Epithelial cell of esophagus (primary cell): ENCODE results near the gene CXCR6.

Experiments
- DNase-seq: peaks from one replicate; pipeline ENCODE4 v3.0.0; 2010; ENCODE audit warnings: low read depth
- H3K4me3 ChIP-seq: 2 replicates; pipeline ENCODE4 v1.5.1; 2011; ENCODE audit warnings: mild to moderate bottlenecking, low read length, control low read depth
- TF ChIP-seq, protein P1 (sequence below): IDR thresholded peaks from 2 replicates; pipeline ENCODE4 v1.5.1; 2011; ENCODE audit warnings: low read depth, mild to moderate bottlenecking, low read length, control low read depth, inconsistent platforms; ENCODE audit not compliant: insufficient read depth; ENCODE audit errors: missing control alignments

CXCR6 gene

DNA sequence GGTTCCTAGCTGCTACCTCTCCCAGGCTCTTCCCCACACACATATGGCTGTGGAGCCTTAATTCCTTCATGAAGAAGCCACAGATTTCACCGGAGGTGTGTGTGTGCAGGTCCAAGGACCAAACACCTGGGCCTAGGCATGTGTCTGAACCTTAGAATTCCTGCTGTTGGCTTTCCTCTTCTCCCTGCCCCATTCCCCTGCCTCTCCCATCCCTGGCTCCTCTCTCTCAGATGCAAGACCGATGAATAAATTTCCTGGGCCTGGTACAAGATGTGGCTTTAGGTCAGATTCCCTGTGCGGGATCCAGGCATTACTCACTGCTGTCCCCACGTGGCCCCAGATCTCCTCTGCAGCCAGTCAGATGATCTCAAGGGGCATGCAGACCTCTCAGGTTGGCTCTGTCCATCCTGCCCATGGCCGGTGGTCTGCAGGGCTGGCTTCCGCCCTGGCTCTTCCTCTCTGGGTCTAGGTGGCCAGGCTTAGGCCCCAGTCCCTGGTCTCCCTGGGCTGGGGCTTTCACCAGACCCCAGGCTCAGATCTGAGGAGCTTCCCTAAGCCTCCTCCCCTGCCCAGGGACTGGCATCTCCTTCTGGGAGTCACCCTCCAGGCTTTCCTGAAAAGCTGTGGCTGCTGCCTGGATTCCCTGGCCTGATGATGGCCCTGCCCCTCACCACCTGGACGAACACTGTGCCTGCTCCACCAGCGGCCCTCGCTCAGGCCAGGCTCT is 36.4 kb upstream of the CXCR6 start:
- TF ChIP-seq, protein P1, sequence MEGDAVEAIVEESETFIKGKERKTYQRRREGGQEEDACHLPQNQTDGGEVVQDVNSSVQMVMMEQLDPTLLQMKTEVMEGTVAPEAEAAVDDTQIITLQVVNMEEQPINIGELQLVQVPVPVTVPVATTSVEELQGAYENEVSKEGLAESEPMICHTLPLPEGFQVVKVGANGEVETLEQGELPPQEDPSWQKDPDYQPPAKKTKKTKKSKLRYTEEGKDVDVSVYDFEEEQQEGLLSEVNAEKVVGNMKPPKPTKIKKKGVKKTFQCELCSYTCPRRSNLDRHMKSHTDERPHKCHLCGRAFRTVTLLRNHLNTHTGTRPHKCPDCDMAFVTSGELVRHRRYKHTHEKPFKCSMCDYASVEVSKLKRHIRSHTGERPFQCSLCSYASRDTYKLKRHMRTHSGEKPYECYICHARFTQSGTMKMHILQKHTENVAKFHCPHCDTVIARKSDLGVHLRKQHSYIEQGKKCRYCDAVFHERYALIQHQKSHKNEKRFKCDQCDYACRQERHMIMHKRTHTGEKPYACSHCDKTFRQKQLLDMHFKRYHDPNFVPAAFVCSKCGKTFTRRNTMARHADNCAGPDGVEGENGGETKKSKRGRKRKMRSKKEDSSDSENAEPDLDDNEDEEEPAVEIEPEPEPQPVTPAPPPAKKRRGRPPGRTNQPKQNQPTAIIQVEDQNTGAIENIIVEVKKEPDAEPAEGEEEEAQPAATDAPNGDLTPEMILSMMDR: peak; percentile 32
- H3K4me3 ChIP-seq: no peak overlapping the region
- peak; percentile 22 for DNase-seq

DNA sequence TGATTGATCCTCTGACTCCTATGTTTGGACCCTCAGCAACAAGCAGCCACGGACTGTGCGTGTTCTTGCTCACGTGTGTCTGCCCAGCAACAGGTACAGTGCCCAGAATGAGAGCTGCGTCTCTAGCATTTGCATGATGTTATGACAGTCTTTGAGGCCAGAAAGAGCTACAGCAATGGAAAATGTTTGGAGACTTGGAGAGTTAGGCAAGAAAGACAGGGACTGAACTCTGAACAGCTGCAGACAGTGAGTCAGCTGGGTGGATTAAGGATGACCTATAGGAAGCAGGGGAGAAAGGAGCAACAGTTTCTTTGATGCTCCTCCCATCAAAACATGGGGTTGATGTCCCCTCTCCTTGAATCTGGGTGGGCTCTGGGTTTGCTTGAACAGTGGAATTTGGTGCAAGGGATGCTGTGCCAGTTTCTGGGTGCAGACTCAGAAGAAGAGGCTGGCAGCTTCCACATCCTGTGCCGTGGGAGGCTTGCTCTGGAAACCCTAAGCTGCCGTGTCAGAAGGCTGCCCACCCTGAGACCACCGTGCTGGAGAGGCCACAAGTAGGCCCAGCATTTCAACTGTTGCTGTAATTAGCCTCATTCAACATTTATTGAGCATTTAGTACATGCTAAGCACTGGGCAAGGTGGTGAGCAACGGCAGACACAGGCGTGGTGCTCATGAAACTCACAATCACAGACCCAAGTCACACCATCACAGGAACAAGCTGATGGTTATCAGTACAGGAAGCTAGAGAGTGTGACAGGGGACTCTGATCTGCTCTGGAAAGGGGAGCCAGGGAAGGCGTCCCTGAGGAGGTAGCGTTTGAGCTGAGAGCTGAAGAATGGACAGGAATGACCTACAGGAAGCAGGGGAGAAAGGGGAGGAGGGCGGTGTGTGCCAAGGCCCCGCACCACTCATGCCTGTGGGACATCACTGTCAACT is 35.2 kb upstream of the CXCR6 start:
- no peak overlapping the region for H3K4me3 ChIP-seq
- TF ChIP-seq, protein P1: no peak
- peak; percentile 42 for DNase-seq

DNA sequence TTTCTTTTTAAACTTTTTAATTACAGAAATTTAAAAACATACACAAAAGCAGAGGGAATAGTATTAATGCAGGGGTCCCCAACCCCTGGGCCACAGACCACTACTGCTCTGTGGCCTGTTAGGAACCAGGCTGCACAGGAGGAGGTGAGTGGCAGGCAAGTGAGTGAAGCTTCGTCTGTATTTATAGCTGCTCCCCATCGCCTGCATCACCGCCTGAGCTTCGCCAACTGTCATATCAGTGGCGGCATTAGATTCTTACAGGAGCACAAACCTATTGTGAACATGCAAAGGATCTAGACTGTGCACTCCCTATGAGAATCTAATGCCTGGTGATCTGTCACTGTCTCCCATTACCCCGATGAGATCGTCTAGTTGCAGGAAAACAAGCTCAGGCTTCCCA is 34.5 kb upstream of the CXCR6 start:
- TF ChIP-seq, protein P1: no peak
- no peak overlapping the region for H3K4me3 ChIP-seq
- DNase-seq: no peak

DNA sequence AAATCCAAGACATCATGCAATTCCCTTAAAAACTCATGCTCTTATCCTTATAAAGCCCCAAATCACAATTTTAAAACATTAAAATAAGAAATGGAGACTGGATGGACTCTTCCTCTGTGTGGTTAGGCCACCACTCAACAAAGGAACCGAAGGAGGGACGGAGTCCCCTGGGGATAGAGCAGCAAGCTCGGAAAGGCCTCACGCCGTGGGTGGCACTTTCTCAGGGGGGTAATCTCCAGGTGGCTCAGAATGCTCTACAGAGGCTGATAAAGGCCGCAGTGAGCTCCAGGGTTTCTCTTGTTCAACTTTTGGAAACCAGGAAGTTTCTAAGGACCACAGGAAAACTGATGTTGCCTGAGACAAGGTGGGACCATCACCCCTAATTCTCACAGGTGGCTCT is 33.7 kb upstream of the CXCR6 start:
- no peak overlapping the region for H3K4me3 ChIP-seq
- TF ChIP-seq, protein P1: no peak
- no peak for DNase-seq

DNA sequence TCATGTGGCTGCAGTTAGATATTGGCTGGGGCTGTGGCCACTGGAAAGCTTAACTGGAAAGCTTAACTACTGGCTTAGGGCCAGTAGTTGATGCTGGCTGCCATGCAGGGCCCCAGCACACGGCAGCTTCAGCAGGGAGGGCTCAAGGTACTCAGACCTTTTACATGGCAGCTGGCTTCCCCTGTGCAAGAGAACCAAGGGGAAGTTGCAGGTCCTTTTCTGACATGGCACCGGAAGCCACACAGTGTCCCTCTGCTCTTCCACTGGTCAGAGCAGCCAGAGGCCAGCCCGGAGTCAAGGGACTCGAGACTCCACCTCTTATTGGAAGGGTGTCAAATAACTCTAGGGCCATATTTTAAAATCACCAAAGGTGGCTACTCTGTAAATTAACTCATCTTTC is 32.4 kb upstream of the CXCR6 start:
- DNase-seq: no peak
- TF ChIP-seq, protein P1: no peak
- no peak overlapping the region for H3K4me3 ChIP-seq

DNA sequence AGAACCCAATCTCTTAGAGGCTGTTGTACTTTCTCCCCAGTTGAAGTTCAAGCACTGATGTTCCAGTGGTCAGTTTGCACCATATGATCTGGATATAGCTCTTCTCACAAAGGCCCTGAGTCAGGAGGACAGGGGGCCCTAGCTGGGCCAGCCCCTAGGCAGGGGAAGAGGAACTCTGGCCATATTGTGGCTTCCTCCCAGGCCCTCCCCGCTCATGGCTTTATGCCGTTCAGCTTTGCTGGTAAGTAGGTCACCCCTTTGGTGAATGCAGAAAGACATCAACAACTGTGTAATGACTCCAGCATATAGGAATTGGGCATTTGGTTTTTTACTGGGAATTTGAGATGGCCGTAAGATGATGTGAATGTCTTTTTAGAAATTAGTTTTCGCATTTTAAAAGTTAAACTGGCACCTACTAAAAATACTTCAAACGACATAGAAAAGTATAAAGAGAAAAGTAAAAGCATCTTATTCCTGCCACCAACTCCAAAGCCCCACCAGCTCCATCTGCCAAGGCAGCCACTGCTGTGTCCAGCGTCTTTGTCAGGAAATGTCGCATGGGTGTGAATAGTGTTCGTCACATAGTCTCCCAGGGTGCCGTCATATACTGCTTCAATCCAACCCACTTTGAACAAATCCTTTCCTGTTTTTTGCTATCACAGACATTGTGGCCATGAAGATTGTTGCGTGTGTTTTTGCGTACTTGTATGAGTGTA is 31.6 kb upstream of the CXCR6 start:
- H3K4me3 ChIP-seq: no peak overlapping the region
- no peak for DNase-seq
- TF ChIP-seq, protein P1: no peak
